GM18951 (cell line): Measurements from ENCODE around the gene OPRM1.

ENCODE experiments used
- POLR2A ChIP-seq: IDR thresholded peaks from 4 replicates; pipeline ENCODE4 v1.6.1; 2011; ENCODE audit warnings: mild to moderate bottlenecking; ENCODE audit not compliant: insufficient read length, insufficient read depth; ENCODE audit errors: extremely low read depth
- in situ Hi-C: fragments of 300-500 bp; cut with MboI; formaldehyde crosslinking; loops from one replicate; pipeline ENCODE4 v1.12.0; 2022; ENCODE audit warnings: low sequenced_read_pairs, mixed read lengths, inconsistent platforms; ENCODE audit not compliant: unreplicated experiment

The OPRM1 gene

GRCh38 chr6:154039231-154039842, at the start of gene OPRM1:
TSS of gene OPRM1 (plus strand) at chr6:154039240. CDS start at chr6:154039545, 305 bp downstream.
- TF ChIP-seq POLR2A: no peak
- in situ Hi-C loops: no loop called here

DNA sequence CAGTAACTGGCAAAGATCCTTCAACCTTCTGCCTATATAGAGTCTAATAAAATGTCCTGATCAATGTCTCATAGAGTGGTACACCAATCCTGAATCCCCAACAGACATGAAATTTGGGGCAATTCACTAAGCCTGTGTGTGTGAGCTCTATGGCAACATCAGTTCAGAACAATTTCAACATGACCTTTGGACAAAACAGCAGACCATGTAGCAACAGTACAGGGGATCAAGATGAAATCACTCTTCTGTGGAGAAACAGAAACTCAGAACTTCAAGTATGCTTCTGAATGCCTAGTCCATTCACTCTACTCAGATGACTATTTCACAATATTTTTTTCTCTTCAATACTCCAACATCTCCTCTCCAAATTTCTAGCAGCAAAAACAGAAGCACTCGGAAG, 49.1 kb upstream of the OPRM1 start:
- no peak for TF ChIP-seq POLR2A
- in situ Hi-C loops: no loop called here

- in situ Hi-C loops: no loop called here
- no peak for TF ChIP-seq POLR2A
Measured at GRCh38 chr6:153994004-153994403, 45.0 kb upstream of the OPRM1 start.

DNA sequence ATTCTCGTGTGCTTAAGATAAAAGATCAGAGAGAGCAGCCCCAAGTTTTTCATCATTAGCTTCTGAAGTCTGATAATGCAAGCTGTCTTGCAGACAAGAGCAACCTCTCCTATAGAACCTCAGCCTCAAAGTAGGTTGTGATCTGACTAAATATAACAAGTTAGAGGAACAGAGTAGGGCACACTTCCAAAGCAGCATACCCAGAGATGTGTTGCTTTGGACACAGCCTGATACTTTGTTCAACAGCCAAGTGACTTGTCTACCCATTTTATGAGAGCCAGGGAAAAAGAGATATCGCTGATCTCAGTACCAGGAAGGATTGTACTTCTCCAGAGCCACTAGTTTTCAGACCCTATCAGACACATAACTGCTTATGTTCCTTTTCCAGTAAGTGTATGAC, 44.2 kb upstream of the OPRM1 start:
- no peak for TF ChIP-seq POLR2A
- in situ Hi-C loops: no loop called here

DNA sequence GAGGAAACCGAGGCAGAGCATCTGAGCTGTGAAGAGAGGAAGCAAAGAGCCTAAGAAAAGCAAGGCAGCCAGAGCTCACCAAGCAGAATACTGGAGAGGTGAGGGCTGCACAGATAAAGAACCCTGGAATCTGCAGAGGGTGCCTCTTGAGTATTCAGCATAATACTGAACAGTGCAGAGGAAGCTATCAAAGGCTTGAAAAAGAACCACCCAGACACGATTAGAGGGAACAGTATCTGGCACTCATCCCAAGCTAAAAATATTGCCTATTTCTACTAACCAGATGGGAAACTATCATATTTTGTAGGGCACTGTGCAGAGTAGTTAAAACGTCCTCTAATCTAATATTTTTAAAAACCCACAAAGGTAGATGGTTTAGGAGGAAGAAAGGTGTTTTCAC, 41.8 kb upstream of the OPRM1 start:
- in situ Hi-C loops: no loop called here
- TF ChIP-seq POLR2A: no peak

DNA sequence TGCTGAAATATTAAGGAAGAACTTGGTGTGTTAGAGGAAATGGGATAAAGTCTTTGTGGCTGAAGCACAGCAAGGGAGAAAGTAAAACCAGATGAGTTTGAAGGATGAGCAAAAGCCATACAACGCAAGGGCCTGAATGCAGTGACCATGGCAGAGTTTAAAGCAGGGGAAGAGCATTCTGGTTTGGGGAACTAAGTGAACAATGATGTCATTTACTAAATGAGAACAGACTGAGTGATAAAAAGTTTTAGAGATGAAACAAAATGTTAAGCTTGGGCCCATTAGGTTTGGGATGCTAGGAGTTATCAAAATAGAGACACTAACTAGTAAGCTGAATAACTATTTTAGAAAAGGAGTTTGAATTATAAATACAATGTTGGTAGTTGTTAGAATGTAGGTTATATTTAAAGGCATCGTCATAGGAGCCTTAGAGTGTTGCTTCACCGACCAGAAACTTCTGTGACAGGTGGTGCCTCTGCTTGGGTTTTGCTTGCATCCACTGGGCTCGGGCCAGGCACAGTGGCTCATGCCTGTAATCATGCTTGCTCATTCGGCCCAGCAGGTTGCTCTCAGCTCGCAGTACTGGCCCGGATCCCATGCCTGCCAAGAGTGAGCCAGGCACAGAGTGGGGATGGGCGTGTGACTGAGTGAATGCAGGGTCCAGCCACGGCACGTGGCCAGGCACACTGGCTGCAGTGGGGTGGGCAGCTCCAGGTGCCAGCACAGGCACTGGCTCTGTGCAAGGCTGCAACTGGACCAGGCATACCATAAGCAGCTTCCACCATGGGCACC, 37.4 kb upstream of the OPRM1 start:
- TF ChIP-seq POLR2A: no peak
- in situ Hi-C loops: no loop called here

DNA sequence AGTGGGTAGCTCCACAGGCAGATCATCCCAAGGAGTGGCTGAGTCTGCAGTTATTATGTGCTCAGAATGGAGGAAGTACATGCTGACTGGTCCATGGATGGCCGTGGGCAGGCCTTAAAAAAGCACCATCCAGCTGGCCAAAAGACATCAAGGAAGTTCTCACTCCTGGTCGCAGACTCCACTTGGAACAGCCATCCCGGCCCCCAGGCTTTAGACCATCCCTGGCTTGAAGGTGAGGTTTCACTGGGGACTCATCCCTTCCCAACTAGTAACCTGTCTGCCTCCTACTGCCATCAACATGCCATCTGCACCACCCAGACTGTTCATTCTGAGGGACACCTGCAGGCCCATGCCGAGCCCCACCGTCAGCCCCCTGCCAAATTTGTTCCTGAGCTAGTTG, 36.1 kb upstream of the OPRM1 start:
- in situ Hi-C loops: no loop called here
- no peak for TF ChIP-seq POLR2A

- no peak for TF ChIP-seq POLR2A
- in situ Hi-C loops: no loop called here
Measured at GRCh38 chr6:154010371-154010770, 28.7 kb upstream of the OPRM1 start.

DNA sequence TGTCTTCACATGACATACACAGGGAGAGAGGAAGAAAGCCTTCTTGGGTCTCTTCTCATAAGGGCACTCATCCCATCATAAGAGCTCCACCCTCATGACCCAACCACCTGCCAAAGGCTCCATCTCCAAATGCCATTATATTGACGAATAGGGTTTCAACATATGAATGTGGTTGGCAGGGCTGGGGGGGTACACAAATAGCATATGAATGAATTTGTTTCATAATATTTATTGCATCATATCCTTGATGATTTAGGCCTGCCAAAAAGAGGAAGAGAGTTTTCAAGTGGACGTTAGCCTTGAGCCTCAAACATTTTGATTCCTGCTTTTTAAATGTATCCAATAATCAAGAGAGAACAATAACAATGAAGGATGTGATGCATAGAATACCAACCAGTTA, 26.2 kb upstream of the OPRM1 start:
- no peak for TF ChIP-seq POLR2A
- in situ Hi-C loops: no loop called here

GRCh38 chr6:154017786-154018185, 21.3 kb upstream of the OPRM1 start:
- no peak for TF ChIP-seq POLR2A
- in situ Hi-C loops: no loop called here

DNA sequence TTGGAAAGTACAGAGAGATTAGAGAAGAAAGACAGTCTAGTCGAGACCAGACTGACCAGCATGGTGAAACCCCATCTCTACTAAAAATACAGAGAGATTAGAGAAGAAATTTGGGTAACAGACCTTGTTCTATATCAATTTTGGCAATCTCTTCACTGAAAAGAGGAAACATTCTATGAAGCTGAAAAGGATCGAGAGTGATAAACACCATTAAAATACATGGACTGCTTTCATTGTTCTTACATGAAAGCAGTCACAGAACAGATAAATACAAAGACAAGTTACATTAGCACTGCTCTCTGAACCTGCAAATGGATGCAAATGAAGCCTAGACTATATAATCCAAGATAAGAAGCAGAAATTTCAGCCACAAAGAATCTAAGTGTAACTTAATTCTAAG, 8.4 kb upstream of the OPRM1 start:
- TF ChIP-seq POLR2A: no peak
- in situ Hi-C loops: no loop called here

- no peak for TF ChIP-seq POLR2A
- in situ Hi-C loops: no loop called here
Measured at GRCh38 chr6:154041001-154041400, 2.0 kb downstream of the OPRM1 start.

DNA sequence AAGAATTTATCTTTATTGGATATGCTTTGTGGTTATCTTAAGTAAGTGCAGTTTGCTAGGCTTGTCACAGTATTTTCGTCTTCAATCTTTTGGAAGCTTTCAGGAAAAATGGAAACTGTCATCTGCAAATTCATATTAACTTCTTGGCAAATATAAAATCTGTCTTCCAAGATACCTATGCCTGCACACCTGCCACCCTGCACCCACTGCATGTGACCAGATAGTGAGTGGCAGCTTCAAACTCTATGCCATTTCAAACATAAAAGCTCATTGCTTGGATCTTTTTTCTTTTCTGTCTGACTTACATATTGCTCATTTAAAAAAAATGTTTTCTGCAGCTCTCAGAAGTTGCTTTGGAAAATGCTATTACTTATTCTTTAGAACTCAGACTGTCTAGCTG, 14.1 kb downstream of the OPRM1 start:
- TF ChIP-seq POLR2A: no peak
- in situ Hi-C loops: no loop called here

DNA sequence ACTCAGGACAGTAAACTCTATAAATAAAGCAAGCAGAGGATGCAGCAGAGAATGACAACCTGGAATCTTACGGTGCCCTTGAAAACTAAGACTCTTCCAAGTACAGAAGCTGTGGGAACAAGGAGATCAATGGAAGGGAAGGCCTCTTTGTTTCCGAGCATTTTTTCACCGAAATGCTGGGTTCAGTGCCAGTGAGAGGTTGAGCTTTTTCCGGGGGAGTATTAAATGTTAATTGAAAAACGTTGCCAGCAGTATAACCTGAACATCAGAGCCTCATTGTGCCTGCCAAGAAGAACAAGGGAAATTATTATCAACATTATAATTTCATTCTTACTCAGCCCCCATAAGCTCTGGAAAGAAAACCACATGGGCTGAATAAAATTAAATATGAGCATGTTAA, 17.5 kb downstream of the OPRM1 start:
- in situ Hi-C loops: no loop called here
- no peak for TF ChIP-seq POLR2A
